HEK293T (cell line): Measurements from ENCODE around the gene CCER1.

Experiments
- CTCF ChIA-PET: fragments of 350-600 bp; formaldehyde crosslinking; extraction: SDS; loops from one replicate; lab custom pipeline; 2021; ENCODE audit warnings: antibody characterized with exemption, inconsistent platforms; lab: Yijun Ruan, JAX
- POLR2A ChIA-PET: fragments of 350-600 bp; formaldehyde crosslinking; extraction: SDS; loops from one replicate; lab custom pipeline; 2020; ENCODE audit warnings: antibody characterized with exemption, inconsistent platforms; lab: Yijun Ruan, JAX
- DNase-seq: peaks from one replicate; pipeline ENCODE4 v3.0.0; 2012; ENCODE audit warnings: mixed read lengths; ENCODE audit errors: extremely low spot score
- ARNT ChIP-seq: fragments of 450-650 bp; IDR thresholded peaks from 2 replicates; pipeline ENCODE4 v1.6.1; 2017; ENCODE audit warnings: mild to moderate bottlenecking
- BHLHE40 ChIP-seq: fragments of 450-650 bp; IDR thresholded peaks from 2 replicates; pipeline ENCODE4 v1.6.1; 2016; ENCODE audit warnings: mild to moderate bottlenecking, moderate library complexity, borderline replicate concordance
- CTBP1 ChIP-seq: fragments of 450-650 bp; IDR thresholded peaks from 2 replicates; pipeline ENCODE4 v1.6.1; 2016; ENCODE audit warnings: borderline replicate concordance
- ELF4 ChIP-seq: fragments of 450-650 bp; IDR thresholded peaks from 2 replicates; pipeline ENCODE4 v1.6.1; 2017; ENCODE audit warnings: antibody characterized with exemption
- FOXA1 ChIP-seq: fragments of 450-650 bp; IDR thresholded peaks from 2 replicates; pipeline ENCODE4 v1.6.1; 2016; ENCODE audit warnings: mild to moderate bottlenecking
- FOXK2 ChIP-seq: fragments of 450-650 bp; IDR thresholded peaks from 2 replicates; pipeline ENCODE4 v1.6.1; 2016; ENCODE audit warnings: mild to moderate bottlenecking
- FOXM1 ChIP-seq: fragments of 450-650 bp; IDR thresholded peaks from 2 replicates; pipeline ENCODE4 v1.6.1; 2017; ENCODE audit warnings: mild to moderate bottlenecking, borderline replicate concordance
- HDGF ChIP-seq: fragments of 450-650 bp; IDR thresholded peaks from 2 replicates; pipeline ENCODE4 v1.6.1; 2017; ENCODE audit warnings: antibody characterized with exemption, borderline replicate concordance
- L3MBTL2 ChIP-seq: fragments of 450-650 bp; conservative IDR thresholded peaks from 2 replicates; pipeline ENCODE4 v1.6.1; 2016; ENCODE audit warnings: mild to moderate bottlenecking
- LEF1 ChIP-seq: fragments of 450-650 bp; IDR thresholded peaks from 2 replicates; pipeline ENCODE4 v1.6.1; 2017; ENCODE audit warnings: mild to moderate bottlenecking, borderline replicate concordance
- NFRKB ChIP-seq: fragments of 450-650 bp; IDR thresholded peaks from 2 replicates; pipeline ENCODE4 v1.6.1; 2016; ENCODE audit warnings: mild to moderate bottlenecking, moderate library complexity
- PKNOX1 ChIP-seq: fragments of 450-650 bp; IDR thresholded peaks from 2 replicates; pipeline ENCODE4 v1.6.1; 2016
- SP1 ChIP-seq: fragments of 450-650 bp; IDR thresholded peaks from 2 replicates; pipeline ENCODE4 v1.6.1; 2017
- SUZ12 ChIP-seq: fragments of 450-650 bp; IDR thresholded peaks from 2 replicates; pipeline ENCODE4 v1.6.1; 2016; ENCODE audit warnings: mild to moderate bottlenecking
- TARDBP ChIP-seq: fragments of 450-650 bp; IDR thresholded peaks from 2 replicates; pipeline ENCODE4 v1.6.1; 2016
- ZNF384 ChIP-seq: fragments of 450-650 bp; IDR thresholded peaks from 2 replicates; pipeline ENCODE4 v1.6.1; 2016

The CCER1 gene

GRCh38 chr12:90959538-90960139 lies 4.7 kb upstream of the CCER1 start:
- peak; percentile 25 for DNase-seq
- POLR2A ChIA-PET, result no interaction called here
- TF ChIP-seq ZNF384 (no peak), SUZ12 (no peak), ELF4 (no peak), PKNOX1 (no peak), FOXK2 (no peak), L3MBTL2 (no peak), CTBP1 (no peak), SP1 (no peak)
- CTCF ChIA-PET, result interaction anchor here (0.8 to 1.5 kb wide), 3 partner anchors 9 to 19 kb away, joined by 4 to 8 read pairs (median 4); no protein-coding TSS in a partner anchor

GRCh38 chr12:90959032-90959431 lies 4.1 kb upstream of the CCER1 start:
- no peak for TF ChIP-seq ARNT
- no peak for TF ChIP-seq SUZ12
- TF ChIP-seq FOXA1, result no peak
- TF ChIP-seq ELF4, result no peak
- TF ChIP-seq LEF1, result no peak
- no peak for TF ChIP-seq NFRKB
- no peak for TF ChIP-seq PKNOX1
- TF ChIP-seq SP1, result no peak
- TF ChIP-seq TARDBP, result no peak
- no peak for TF ChIP-seq L3MBTL2
- TF ChIP-seq ZNF384, result no peak
- TF ChIP-seq CTBP1, result no peak
- ChIA-PET POLR2A (no interaction called here), CTCF (interaction anchor here (1.3 to 1.5 kb wide), 2 partner anchors 10 to 14 kb away, joined by 4 to 8 read pairs; no protein-coding TSS in a partner anchor)
- DNase-seq, result no peak

GRCh38 chr12:90958347-90958746 lies 3.4 kb upstream of the CCER1 start:
- no peak for TF ChIP-seq L3MBTL2
- TF ChIP-seq LEF1, result no peak
- no peak for TF ChIP-seq TARDBP
- no peak for TF ChIP-seq PKNOX1
- no peak for TF ChIP-seq NFRKB
- DNase-seq, result no peak
- ChIA-PET POLR2A (no interaction called here), CTCF (interaction anchor here (1.3 kb wide), 1 partner anchor 13 kb away, joined by 8 read pairs; no protein-coding TSS in a partner anchor)

- ChIA-PET CTCF (no interaction called here), POLR2A (no interaction called here)
- DNase-seq, result no peak
- TF ChIP-seq BHLHE40 (no peak), ARNT (no peak), ELF4 (no peak)
Measured at GRCh38 chr12:90954428-90954827, 548 bp downstream of the CCER1 start.

GRCh38 chr12:90953956-90954421 lies 987 bp downstream of the CCER1 start:
- DNase-seq, result no peak
- ChIA-PET POLR2A (no interaction called here), CTCF (no interaction called here)
- TF ChIP-seq CTBP1 (no peak), L3MBTL2 (no peak), HDGF (no peak), ZNF384 (no peak), ARNT (no peak), SP1 (no peak), PKNOX1 (no peak), NFRKB (no peak), FOXK2 (no peak), SUZ12 (no peak), LEF1 (no peak), FOXM1 (no peak), ELF4 (no peak), TARDBP (no peak), BHLHE40 (no peak), FOXA1 (no peak)

GRCh38 chr12:90951432-90952105 lies 3.4 kb downstream of the CCER1 start:
- DNase-seq, result no peak
- TF ChIP-seq CTBP1 (no peak), ARNT (no peak), FOXK2 (no peak), SP1 (no peak), HDGF (no peak), LEF1 (no peak), FOXM1 (no peak), ZNF384 (no peak), PKNOX1 (no peak), NFRKB (no peak), TARDBP (no peak), SUZ12 (no peak), ELF4 (no peak), BHLHE40 (no peak), L3MBTL2 (no peak)
- ChIA-PET CTCF (no interaction called here), POLR2A (no interaction called here)
